Fibroblast of lung (primary cell): Measurements from ENCODE around the gene STMN1. TPM values are rescaled to one million over a fixed set of nuclear protein-coding genes. Genes with fewer than 3 reads are reported as not detected.

ENCODE experiments used
- DNase-seq, 2 donors: peaks; one replicate each; pipeline versions ENCODE4 v3.0.0 to v3.0.0-alpha.2; 2010; ENCODE audit warnings: low read depth in 2 of 2
- H2AFZ ChIP-seq: 2 replicates; pipeline ENCODE4 v1.5.1; 2012; ENCODE audit warnings: low read length, control low read depth, inconsistent platforms
- H3K27ac ChIP-seq: 2 replicates; pipeline ENCODE4 v1.5.1; 2011; ENCODE audit warnings: low read length, control low read depth; ENCODE audit not compliant: insufficient read depth
- H3K27me3 ChIP-seq: 2 replicates; pipeline ENCODE4 v1.5.1; 2011; ENCODE audit warnings: mild to moderate bottlenecking, low read length; ENCODE audit not compliant: control insufficient read depth, insufficient read depth
- H3K36me3 ChIP-seq: 2 replicates; pipeline ENCODE4 v1.5.1; 2011; ENCODE audit warnings: low read length; ENCODE audit not compliant: control insufficient read depth, insufficient read depth
- H3K4me1 ChIP-seq: 2 replicates; pipeline ENCODE4 v1.5.1; 2011; ENCODE audit warnings: low read length; ENCODE audit not compliant: control insufficient read depth, insufficient read depth; ENCODE audit errors: extremely low read depth
- H3K4me2 ChIP-seq: 2 replicates; pipeline ENCODE4 v1.5.1; 2011; ENCODE audit warnings: low read length, control low read depth; ENCODE audit not compliant: insufficient read depth; ENCODE audit errors: extremely low read depth
- H3K4me3 ChIP-seq, 4 experiments: fragments of 200-600 bp in 1 of 4; sonication (generic) in 1 of 4; replicated peaks in 1 of 4; 2 replicates each; pipeline ENCODE4 v1.5.1; 2011 to 2016; ENCODE audit warnings: low read length in 4 of 4, low read depth in 3 of 4, mild to moderate bottlenecking in 3 of 4, control low read depth in 2 of 4, inconsistent platforms in 1 of 4, mixed read lengths in 1 of 4; ENCODE audit not compliant: insufficient read depth in 1 of 4; ENCODE audit errors: control extremely low read depth in 1 of 4
- H3K79me2 ChIP-seq: 2 replicates; pipeline ENCODE4 v1.5.1; 2012; ENCODE audit warnings: mild to moderate bottlenecking, low read length, inconsistent platforms; ENCODE audit not compliant: control insufficient read depth, insufficient read depth
- H3K9ac ChIP-seq: 2 replicates; pipeline ENCODE4 v1.5.1; 2011; ENCODE audit warnings: mild to moderate bottlenecking, low read length, control low read depth; ENCODE audit not compliant: insufficient read depth
- H3K9me3 ChIP-seq: 2 replicates; pipeline ENCODE4 v1.5.1; 2012; ENCODE audit warnings: low read depth, low read length; ENCODE audit not compliant: control insufficient read depth, insufficient read depth
- H4K20me1 ChIP-seq: 2 replicates; pipeline ENCODE4 v1.5.1; 2011; ENCODE audit warnings: low read length; ENCODE audit not compliant: control insufficient read depth, insufficient read depth; ENCODE audit errors: extremely low read depth
- EZH2 ChIP-seq: IDR thresholded peaks from 2 replicates; pipeline ENCODE4 v1.5.1; 2012; ENCODE audit warnings: low read length, control low read depth, mild to moderate bottlenecking; ENCODE audit errors: missing control alignments
- polyA plus RNA-seq, 2 donors: library from polyadenylated mRNA; depleted of rRNA in 1 of 2; stranded (reverse) in 1 of 2; unstranded in 1 of 2; fragments of >200 nt; gene quantifications; 2 replicates each; pipeline ENCODE4 v1.2.1, GENCODE V29; 2011 to 2012; ENCODE audit warnings: missing spikeins in 1 of 2
- total RNA-seq: library from RNA; depleted of rRNA; stranded (reverse); fragments of >200 nt; gene quantifications from 2 replicates; pipeline ENCODE4 v1.2.1, GENCODE V29; 2014
- TF ChIP-seq, protein P1 (sequence below), 2 donors: IDR thresholded peaks in 1 of 2; conservative IDR thresholded peaks in 1 of 2; 1 replicate in 1 of 2; 2 replicates in 1 of 2; pipeline ENCODE4 v1.5.1; 2011 to 2012; ENCODE audit warnings: low read length in 2 of 2, control low read depth in 1 of 2, inconsistent platforms in 1 of 2, low read depth in 1 of 2, mild to moderate bottlenecking in 1 of 2

STMN1 gene
- total and polyA plus RNA-seq, 2 donors (not counting 1 experiment from before 2014, with no cell fraction given): 90.7 to 94.7 TPM

DNA sequence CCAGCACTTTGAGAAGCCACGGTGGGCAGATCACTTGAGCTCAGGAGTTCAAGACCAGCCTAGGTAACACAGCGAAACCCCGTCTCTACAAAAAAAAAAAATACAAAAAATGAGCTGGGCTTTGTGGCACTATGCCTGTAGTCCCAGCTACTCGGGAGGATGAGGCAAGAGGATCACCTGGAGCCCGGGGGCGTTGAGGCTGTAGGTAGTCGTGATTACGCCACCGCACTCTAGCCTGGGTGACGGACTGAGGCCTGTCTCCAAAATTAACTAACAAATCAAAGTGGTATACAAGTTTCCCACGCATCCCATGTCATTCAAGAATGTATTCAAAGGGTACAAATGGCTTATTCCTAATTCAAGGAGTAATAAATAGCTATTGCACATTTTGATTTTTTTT lies 49.4 kb downstream of the STMN1 start:
- Histone ChIP-seq H3K4me1 (peaks cover 4% of the 10 kb centered on the region), H3K4me2 (no peak overlapping the region), H3K79me2 (peaks cover 5% of the 10 kb centered on the region), H3K9me3 (no peaks in the 10 kb centered on the region), H3K27ac (no peak overlapping the region), H3K4me3 (no peak overlapping the region), H2AFZ (no peak overlapping the region), H3K36me3 (no peaks in the 10 kb centered on the region), H3K27me3 (no peaks in the 10 kb centered on the region), H3K9ac (no peak overlapping the region), H4K20me1 (no peaks in the 10 kb centered on the region)
- DNase-seq: no peak
- TF ChIP-seq EZH2: no peak

DNA sequence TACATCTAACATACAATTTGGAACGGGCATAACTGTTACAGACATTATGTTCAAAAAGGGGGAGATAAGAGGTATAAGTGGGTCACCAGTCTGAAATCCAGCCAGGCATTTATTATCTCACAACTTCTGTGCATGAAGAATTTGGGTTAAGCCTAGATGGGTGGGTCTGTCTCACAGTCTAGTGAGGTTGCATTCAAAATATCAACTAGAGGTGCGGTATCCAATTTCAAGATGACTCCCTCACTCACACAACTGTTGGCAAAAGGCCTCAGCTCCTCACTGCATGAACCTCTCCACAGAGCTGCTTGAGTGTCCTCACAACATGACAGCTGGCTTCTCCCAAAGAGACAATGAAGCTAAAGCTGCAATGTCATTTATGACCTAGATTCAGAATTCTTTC lies 51.7 kb downstream of the STMN1 start:
- H3K9me3 ChIP-seq: no peaks in the 10 kb centered on the region
- TF ChIP-seq, protein P1, sequence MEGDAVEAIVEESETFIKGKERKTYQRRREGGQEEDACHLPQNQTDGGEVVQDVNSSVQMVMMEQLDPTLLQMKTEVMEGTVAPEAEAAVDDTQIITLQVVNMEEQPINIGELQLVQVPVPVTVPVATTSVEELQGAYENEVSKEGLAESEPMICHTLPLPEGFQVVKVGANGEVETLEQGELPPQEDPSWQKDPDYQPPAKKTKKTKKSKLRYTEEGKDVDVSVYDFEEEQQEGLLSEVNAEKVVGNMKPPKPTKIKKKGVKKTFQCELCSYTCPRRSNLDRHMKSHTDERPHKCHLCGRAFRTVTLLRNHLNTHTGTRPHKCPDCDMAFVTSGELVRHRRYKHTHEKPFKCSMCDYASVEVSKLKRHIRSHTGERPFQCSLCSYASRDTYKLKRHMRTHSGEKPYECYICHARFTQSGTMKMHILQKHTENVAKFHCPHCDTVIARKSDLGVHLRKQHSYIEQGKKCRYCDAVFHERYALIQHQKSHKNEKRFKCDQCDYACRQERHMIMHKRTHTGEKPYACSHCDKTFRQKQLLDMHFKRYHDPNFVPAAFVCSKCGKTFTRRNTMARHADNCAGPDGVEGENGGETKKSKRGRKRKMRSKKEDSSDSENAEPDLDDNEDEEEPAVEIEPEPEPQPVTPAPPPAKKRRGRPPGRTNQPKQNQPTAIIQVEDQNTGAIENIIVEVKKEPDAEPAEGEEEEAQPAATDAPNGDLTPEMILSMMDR (conservative IDR thresholded peaks at IDR 0.05 in 1 of 2, IDR thresholded peaks at IDR 0.05 in 1 of 2; ENCODE audit: low read depth in 1 of 2, low read length in 2 of 2): no peak
- no peak for TF ChIP-seq EZH2
- peaks cover 4% of the 10 kb centered on the region for H3K4me1 ChIP-seq
- H3K4me2 ChIP-seq: no peak overlapping the region
- no peaks in the 10 kb centered on the region for H4K20me1 ChIP-seq
- no peak overlapping the region for H3K9ac ChIP-seq
- H3K27me3 ChIP-seq: no peaks in the 10 kb centered on the region
- H3K27ac ChIP-seq: no peak overlapping the region
- no peak for DNase-seq
- no peaks in the 10 kb centered on the region for H3K36me3 ChIP-seq
- peaks cover 5% of the 10 kb centered on the region for H3K79me2 ChIP-seq
- no peak overlapping the region for H2AFZ ChIP-seq
- no peak overlapping the region for H3K4me3 ChIP-seq

Other genes starting within 250 kb of the STMN1 start
- gene SELENON, start 106.2 kb downstream of the STMN1 start, total RNA-seq: 11.0 and 19.3 TPM in 2 replicates
- 67.6 and 69.5 TPM in 2 replicates for gene SELENON, start 106.2 kb downstream of the STMN1 start, polyA plus RNA-seq
- gene MTFR1L, start 86.5 kb downstream of the STMN1 start, total RNA-seq: 38.3 and 41.1 TPM in 2 replicates
- gene MTFR1L, start 86.5 kb downstream of the STMN1 start, polyA plus RNA-seq: 47.0 and 56.0 TPM in 2 replicates
- under 0.01 and 0.33 TPM in 2 replicates for gene AUNIP, start 47.0 kb downstream of the STMN1 start, total RNA-seq
- 1.2 and 3.4 TPM in 2 replicates for gene AUNIP, start 47.0 kb downstream of the STMN1 start, polyA plus RNA-seq
- gene PAQR7, start 30.7 kb downstream of the STMN1 start, total RNA-seq: 11.6 and 15.9 TPM in 2 replicates
- 7.4 and 12.8 TPM in 2 replicates for gene PAQR7, start 30.7 kb downstream of the STMN1 start, polyA plus RNA-seq
- 8.2 and 11.7 TPM in 2 replicates for gene PAFAH2, start 91.6 kb upstream of the STMN1 start, total RNA-seq
- gene PAFAH2, start 91.6 kb upstream of the STMN1 start, polyA plus RNA-seq: 8.3 and 11.3 TPM in 2 replicates
- gene EXTL1, start 115.4 kb upstream of the STMN1 start, total RNA-seq: 0.26 and 0.33 TPM in 2 replicates
- gene EXTL1, start 115.4 kb upstream of the STMN1 start, polyA plus RNA-seq: 0.14 and 0.39 TPM in 2 replicates
- not detected in 2 replicates for gene SLC30A2, start 139.7 kb upstream of the STMN1 start, total RNA-seq
- gene SLC30A2, start 139.7 kb upstream of the STMN1 start, polyA plus RNA-seq: not detected in 2 replicates
- gene TRIM63, start 161.2 kb upstream of the STMN1 start, total RNA-seq: not detected in 2 replicates
- gene TRIM63, start 161.2 kb upstream of the STMN1 start, polyA plus RNA-seq: not detected in 2 replicates
- 4.3 and 5.1 TPM in 2 replicates for gene PDIK1L, start 205.4 kb upstream of the STMN1 start, total RNA-seq
- gene PDIK1L, start 205.4 kb upstream of the STMN1 start, polyA plus RNA-seq: 3.0 and 3.7 TPM in 2 replicates